ENCODE results near the gene DYSF.

DYSF gene

GRCh38 chr2:71706836-71707235, 253.5 kb downstream of the DYSF start:
- H3K27ac ChIP-seq = no peak overlapping the region

GRCh38 chr2:71710367-71711132, 257.2 kb downstream of the DYSF start:
- no peak overlapping the region for H3K27ac ChIP-seq
- no peak for TF ChIP-seq ZFX (IDR thresholded peaks at IDR 0.05; ENCODE audit: borderline replicate concordance)
- no peak for TF ChIP-seq CTCF (IDR thresholded peaks at IDR 0.05)

More at GRCh38 chr2:71706836-71707235, 253.5 kb downstream of the DYSF start:
- TF ChIP-seq CTCF (IDR thresholded peaks at IDR 0.05) (no peak), ZFX (IDR thresholded peaks at IDR 0.05; ENCODE audit: borderline replicate concordance) (no peak)

- H3K27ac ChIP-seq = no peak overlapping the region
- TF ChIP-seq CTCF (IDR thresholded peaks at IDR 0.05) (no peak), ZFX (IDR thresholded peaks at IDR 0.05; ENCODE audit: borderline replicate concordance) (no peak)
These were observed 257.9 kb downstream of the DYSF start for GRCh38 chr2:71711133-71711855.

DNA sequence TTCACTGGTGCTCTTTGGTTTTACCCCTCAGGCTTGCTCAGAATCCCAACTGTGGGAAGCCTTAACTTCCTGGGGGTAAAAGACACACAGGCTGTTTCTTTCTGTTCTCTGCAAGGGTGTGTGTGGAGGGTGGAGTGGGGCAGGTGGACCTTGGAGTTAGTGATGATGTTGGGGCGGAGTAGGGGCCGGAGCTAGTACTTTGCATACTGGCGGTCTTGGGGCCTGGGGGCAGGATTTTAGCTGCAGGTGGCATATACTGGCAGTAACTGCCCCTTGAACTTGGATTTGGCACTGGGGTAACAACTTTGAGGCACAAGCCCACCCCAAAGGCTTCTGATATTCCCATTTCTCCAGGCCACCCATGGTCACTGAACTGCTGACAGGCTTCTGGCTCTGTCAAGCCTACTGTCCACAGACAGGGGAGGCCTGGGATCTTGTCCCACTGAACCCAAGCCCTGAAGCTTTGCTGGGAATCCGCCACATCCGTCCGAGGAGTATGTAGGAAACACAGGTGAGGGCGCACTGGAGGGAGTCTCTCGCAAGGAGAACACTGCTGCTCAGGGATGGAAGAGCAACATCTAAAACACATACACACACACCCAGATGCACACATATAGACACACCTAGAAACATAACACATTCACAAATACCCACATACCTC, 258.9 kb downstream of the DYSF start:
- TF ChIP-seq ZFX (IDR thresholded peaks at IDR 0.05; ENCODE audit: borderline replicate concordance) (no peak), CTCF (IDR thresholded peaks at IDR 0.05) (no peak)

DNA sequence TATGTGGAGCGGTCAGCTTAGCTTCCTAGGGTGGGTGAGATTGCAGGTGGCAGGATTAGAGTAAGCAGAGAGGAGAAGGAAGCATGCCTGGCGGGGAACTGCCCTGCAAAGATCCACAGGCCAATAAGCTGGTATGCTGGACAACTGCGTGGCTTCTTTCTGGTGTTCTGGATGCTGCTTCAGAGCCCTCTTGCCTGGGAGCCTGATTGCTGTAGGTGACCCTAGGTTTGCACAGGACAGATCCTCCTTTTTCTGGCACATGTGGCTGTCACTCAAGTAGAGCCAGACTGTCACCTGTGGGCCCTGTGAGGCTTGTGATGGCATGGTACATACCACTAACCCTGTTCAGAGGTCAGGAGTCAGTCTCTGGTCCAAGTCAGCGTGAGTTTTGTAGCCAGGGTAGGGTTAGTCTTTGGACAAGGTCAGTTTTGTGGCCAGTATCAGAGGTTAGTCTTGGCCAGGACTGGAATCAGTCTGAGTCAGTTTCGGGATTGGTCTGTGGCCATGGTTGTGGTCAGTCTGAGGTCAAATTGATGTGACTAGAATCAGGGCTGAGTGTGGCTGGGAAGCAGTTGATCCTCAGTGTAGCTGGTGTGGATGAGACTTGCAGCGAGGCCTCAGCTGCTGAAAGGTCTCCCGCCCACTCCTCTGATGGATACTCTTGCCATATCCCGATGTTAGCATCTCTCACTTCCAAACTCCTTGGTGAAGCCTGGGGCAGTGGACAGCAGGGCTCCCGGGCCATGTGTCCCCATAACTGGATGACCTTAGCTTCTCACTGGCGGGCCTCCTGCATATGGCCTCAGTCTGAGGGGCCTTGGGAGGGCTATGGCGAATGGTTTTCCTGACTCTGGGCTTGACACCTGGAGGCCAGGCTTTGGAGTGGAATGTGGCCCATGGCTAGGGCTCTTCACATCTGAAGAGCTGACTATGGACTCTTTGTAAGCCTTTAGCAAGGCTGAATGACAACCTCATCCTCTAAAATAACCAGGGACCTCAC, 260.5 kb downstream of the DYSF start:
- TF ChIP-seq ZFX (IDR thresholded peaks at IDR 0.05; ENCODE audit: borderline replicate concordance) (no peak), CTCF (IDR thresholded peaks at IDR 0.05) (no peak)
- no peak overlapping the region for H3K27ac ChIP-seq

More for the DNA sequence above, 258.9 kb downstream of the DYSF start:
- H3K27ac ChIP-seq = no peak overlapping the region

GRCh38 chr2:71714601-71715240, 261.4 kb downstream of the DYSF start:
- TF ChIP-seq CTCF (IDR thresholded peaks at IDR 0.05) = no peak
- H3K27ac ChIP-seq = no peak overlapping the region

Data from 22Rv1 (cell line).